Stimulated activated CD8-positive, alpha-beta memory T cell treated with anti-CD3 and anti-CD28 coated beads, Interleukin-7, amount 100 ng/mL, for 24 hours (primary cell): ENCODE data around the gene VWA7.
A peak's percentile ranks its signal among the peaks of the same experiment; 100 is the strongest.

ENCODE experiments used
- DNase-seq: peaks from one replicate; pipeline ENCODE4 v3.0.0-alpha.2; 2020; ENCODE audit warnings: low read depth

VWA7 gene

DNA sequence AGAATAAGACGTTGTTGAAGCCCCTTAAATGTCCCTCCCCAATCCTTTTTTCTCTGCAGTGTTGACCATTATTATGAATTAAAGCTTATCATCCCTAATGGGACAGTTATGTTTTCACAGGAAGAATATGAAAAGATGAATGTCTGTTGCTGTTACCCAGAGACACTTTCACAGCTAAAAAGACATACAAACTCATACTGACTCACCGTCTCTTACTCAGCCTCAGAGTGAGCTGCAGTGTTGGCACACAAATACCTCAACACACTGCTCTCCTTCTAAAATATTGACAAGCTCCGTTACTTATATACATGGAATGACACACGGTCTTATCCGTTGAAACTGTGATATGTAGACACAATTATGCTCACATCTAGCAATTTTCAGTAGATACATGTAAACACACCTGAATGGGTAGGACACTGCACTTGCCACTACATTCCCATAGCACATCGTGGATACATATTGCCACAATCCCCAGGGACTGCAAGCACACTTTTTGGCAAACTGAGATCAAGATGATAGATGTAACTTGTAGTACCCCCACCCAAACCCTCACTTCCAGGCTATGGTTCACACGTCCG is 24.3 kb downstream of the VWA7 start:
- no peak for DNase-seq

DNA sequence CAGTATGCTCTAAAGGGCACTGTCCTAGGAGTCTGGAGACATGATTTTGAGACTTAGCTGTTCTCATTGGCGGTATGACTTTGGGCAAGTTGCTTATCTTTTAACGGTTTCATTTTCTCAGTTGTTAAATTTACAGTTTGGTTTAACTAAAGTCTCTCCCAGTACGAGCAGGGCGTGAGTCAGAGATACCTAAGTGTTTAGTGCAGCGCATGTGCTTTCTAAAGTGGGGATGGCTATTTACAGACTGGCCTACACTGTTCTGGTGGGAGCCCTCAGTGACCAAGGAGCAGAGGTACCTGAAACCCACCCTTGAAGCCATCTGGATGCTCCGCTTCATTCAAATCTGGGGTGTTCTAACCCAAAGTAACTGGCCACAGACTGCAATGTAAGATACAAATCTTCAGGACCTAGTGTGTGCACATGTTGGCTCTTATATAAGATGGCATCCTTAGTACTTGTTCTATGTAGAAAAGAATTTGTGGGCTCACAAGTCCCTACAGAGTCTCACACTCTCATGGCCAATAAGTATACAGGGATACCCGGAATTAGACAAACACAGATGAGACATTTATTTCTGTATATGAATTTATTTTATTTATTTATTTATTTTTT is 26.6 kb downstream of the VWA7 start:
- no peak for DNase-seq

- DNase-seq = no peak
Measured at GRCh38 chr6:31749301-31750036, 27.7 kb downstream of the VWA7 start.

DNA sequence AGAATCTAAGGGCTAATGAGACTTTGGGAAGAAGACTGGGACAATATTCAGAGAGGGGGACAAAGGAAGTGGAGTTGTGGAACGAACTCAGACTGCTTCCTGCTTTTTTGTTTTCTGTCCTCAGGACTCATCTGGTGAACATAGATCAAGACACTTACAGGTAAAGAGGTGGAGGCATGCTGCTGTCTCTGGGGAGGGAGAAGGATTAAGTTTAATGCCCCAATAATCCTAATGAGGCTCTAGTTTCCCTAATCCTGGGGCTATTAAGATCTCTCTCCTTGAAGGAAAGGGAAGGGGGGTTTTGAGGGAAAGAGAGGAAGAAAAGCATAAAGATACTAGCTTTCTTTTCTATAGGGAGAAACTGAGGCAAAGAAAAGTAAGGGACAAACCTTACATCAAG is 32.7 kb downstream of the VWA7 start:
- no peak for DNase-seq

GRCh38 chr6:31742894-31743293 is 34.2 kb downstream of the VWA7 start:
- DNase-seq = no peak

DNA sequence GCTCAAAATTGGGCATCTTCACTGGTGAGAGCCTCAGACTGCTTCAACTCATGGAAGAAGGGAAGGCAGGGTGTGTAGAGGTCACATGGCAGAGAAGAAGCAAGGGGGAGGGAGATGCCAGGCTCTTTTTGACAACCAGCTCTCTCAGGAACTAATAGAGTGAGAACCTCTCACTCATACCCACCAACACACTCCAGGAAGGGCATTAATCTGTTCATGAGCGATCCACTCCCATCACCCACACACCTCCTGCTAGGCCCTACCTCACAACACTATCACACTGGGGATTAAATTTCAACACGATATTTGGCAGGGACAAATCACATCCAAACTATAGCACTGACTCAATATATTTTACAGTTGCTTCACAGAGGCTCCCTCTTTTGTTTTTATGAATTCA is 35.3 kb downstream of the VWA7 start:
- DNase-seq = no peak

GRCh38 chr6:31740397-31741223 is 36.5 kb downstream of the VWA7 start:
- DNase-seq = no peak

GRCh38 chr6:31739639-31740396 is 37.3 kb downstream of the VWA7 start, which contains the start of gene MSH5:
MSH5 (plus strand) TSS chr6:31740005; CDS start chr6:31740467, 462 bp downstream.
- DNase-seq = peak; percentile 94

- DNase-seq = no peak
Measured at GRCh38 chr6:31737991-31738979, 38.8 kb downstream of the VWA7 start.

GRCh38 chr6:31737315-31737990 is 39.7 kb downstream of the VWA7 start:
- DNase-seq = no peak

- no peak for DNase-seq
Measured at GRCh38 chr6:31736768-31737314, 40.3 kb downstream of the VWA7 start.

DNA sequence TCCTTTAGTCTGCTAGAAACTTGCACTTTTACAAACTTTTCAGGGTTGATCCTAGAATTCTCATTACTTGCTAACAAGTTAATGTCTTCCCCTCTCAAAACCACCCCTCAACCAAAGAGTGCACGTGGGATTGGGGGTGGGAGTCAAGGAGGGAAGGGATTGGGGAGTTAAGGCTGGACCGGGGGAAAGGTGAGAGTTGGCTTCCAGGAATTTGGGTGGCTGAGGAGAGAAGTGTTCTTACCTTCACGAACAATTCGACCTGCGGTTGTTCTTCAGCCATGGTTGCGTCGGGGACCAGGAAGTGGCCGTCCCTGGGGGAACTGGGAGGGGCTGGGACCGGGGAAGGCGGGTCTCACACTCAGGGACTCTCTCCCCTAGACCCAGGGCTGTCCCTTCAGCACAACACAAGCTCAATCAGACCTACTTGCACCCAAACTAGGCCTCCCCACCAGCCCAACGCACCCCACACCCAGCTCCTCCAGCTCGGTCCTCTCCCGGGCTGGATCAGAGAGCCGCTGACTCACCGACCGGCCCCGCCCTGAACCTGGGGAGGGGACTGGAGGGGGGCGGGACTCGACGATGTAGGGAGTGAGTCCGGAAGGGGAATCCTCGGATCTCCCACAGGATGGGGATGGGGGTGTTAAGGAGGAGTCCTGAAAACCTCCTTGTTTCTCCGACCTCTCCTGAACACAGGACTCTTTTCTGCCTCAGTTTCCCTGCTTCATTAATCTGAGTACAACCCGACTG is 40.9 kb downstream of the VWA7 start, which contains the start of gene CLIC1:
Gene CLIC1 (minus strand): TSS at position 510 of the 747 bp plus-strand sequence. CDS start 230 bp downstream, at position 280.
- peak; percentile 62 for DNase-seq

DNA sequence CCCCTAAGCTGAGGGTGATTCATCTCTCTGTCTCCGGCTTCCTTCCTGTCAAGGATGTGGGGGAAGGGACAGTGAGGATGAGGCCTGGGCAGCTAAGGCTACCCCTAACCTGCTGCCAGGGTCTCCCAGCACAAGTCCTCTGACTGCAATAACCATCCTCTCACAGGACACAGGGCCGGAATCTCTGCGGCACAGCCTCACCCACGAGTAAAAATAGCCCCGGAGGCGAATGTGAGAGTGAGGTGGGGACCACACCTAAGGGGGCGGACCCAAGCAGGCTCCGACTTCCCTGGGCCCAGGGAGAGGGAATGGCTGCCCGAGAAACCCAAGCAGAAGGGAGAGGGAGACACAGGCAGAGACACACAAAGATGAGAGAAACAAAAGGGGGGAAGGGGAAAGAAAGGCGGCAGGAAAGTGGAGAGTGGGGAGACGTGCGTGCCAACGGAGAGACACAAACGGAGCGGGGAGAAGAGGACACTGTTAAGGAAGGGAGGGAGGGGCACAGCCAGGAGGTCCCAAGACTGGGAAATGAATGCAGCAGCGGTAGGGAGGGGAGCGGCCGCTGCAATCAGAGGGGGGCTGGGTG is 42.2 kb downstream of the VWA7 start:
- DNase-seq = no peak

DNA sequence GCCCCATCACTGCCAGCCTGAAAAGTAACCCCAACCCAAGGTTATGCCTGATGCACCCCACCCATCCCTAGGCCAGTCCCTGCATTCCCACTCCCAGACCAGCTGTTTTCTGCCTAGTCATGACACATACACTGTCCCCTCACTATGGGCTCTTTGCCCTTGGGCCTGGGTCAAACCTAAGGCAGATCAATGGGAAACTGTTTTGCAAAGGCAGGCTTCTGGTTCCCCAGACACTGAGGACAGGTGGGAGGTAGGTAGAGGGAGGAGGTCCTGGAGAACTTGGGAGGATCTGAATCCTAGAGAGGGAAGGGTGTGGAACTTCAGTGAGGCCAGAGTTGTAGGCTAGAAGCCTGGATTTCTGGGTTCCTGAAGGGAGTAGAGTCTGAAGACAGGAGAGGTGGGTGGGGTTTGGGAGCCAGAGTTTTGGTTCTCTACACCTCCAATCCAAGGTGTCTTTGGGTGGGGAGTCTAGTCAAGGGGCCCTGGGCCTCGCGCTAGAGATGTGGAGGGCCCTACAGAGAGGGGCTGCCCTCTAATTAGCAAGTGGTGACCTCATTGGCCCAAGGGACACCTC is 42.8 kb downstream of the VWA7 start:
- no peak for DNase-seq

- no peak for DNase-seq
Measured at GRCh38 chr6:31733734-31734133, 43.4 kb downstream of the VWA7 start.

- no peak for DNase-seq
Measured at GRCh38 chr6:31732029-31732428, 45.1 kb downstream of the VWA7 start.

- DNase-seq = no peak
Measured at GRCh38 chr6:31730631-31731086, 46.5 kb downstream of the VWA7 start.
